GM12892 (cell line): ENCODE data around the gene KIF5C. TPM values are rescaled to one million over a fixed set of nuclear protein-coding genes. Genes with fewer than 3 reads are reported as not detected.
"Not testable (repeated sequence)": the region's sequence is repeated elsewhere in the genome, so short reads cannot be mapped to it uniquely, and the experiment has no call there.

Experiments used
- DNase-seq: peaks from one replicate; pipeline ENCODE4 v3.0.0; 2011; ENCODE audit not compliant: insufficient read length
- FAIRE-seq: peaks from 2 replicates; lab custom pipeline; 2011; peaks lifted over from hg19 to GRCh38; lab: Jason Lieb, UNC
- POLR2A ChIP-seq: IDR thresholded peaks from 2 replicates; pipeline ENCODE4 v1.6.1; 2011; ENCODE audit warnings: low read depth, low read length, control low read depth
- POLR2AphosphoS5 ChIP-seq: IDR thresholded peaks from 2 replicates; pipeline ENCODE4 v1.6.1; 2011; ENCODE audit warnings: low read depth, low read length, control low read depth
- TAF1 ChIP-seq: IDR thresholded peaks from 2 replicates; pipeline ENCODE4 v1.6.1; 2011; ENCODE audit warnings: low read depth, mild to moderate bottlenecking, control low read depth, low read length, borderline replicate concordance
- polyA plus RNA-seq: library from polyadenylated mRNA; unstranded; fragments of >200 nt; gene quantifications from one replicate; pipeline ENCODE4 v1.2.1, GENCODE V29; 2012; ENCODE audit warnings: missing spikeins, inconsistent platforms; ENCODE audit not compliant: missing spikeins

KIF5C gene
- 0.85 TPM for polyA plus RNA-seq

DNA sequence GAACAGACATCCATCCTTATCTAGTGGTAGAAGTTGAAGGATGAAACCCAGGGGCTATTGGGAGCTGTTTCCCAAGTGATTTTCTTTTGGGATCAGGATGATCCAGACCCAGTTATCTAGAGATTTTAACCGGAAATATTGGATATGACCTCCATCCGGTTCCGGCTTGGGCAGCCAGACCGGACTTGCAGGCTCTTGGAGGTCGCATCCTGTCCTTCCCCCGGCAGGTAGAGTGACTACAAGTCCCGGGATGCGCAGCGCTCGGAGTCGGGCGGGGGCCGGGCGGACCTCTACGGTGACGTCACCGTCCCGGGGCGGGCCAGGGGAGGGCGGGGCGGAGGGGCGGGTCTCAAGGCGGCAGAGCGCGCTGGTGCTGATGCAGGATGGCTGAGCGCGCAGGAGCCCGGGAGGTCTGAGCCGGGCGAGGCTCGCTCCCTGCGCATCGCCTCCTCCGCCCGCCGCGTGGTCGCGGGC lies at the start of gene KIF5C:
Gene KIF5C (plus strand): TSS at position 360 of the 474 bp plus-strand sequence. CDS start 391 bp downstream, outside the sequence.
- DNase-seq (peak; percentile 83), FAIRE-seq (peak; percentile 90)
- no peak for TF ChIP-seq POLR2AphosphoS5
- TF ChIP-seq TAF1: no peak
- no peak for TF ChIP-seq POLR2A

DNA sequence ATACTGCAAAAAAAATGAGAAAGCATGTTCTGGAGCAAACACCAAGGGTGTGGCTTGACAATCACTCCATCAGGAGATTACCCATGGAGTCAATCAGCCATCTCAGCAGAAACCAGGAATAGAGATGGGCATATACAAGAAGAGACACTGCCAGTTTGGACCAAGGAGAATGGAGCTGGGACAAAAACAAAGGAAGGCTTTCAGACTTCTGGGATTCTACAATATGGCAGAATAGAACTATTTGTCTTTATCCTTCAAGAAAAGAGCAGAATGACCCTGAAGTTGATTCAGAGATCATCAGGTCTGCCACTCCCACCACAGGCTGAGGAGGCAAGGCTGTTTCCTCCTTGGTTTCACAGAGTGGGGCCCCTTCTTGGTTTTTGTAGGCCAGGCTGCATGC lies 48.2 kb upstream of the KIF5C start:
- DNase-seq (no peak), FAIRE-seq (no peak)
- TF ChIP-seq POLR2AphosphoS5 (no peak), TAF1 (no peak), POLR2A (no peak)

DNA sequence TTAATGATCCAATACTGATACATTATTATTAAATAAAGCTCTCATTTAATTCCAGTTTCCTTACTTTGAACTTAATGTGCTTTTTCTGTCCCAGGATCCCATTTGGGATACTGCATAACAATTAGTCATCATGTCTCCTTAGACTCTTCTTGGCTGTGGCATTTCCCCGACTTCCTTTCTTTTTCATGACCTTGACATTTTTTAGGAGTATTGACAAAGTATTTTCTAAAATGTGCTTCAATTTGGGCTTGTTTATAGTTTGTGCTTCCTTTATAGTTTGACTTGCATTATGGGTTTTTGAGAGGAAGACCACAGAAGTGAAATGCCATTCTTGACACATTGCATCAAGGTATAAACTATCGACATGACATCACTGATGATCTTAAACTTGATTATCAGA lies 46.1 kb upstream of the KIF5C start:
- DNase-seq: no peak
- no peak for FAIRE-seq
- TF ChIP-seq POLR2A (no peak), POLR2AphosphoS5 (no peak), TAF1 (no peak)

DNA sequence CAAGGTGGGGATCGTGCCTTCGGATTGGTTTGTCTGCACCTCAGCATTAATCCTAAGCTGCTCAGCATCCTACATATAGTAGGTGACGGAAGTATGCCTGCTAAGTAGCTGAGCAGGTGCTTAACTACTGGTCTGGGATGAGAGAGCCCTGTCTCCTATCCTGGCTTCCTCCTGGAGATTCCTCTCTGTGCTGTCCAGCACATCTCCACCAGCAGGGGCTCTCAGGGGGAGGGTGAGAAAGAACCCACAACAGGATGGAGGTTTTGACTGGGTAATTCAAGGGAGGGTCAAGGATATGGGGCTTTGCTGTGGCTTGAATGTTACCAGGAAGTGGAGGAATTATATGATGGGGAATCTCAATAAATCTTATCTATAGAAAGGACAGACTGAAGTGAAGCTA lies 45.4 kb upstream of the KIF5C start:
- no peak for TF ChIP-seq TAF1

DNA sequence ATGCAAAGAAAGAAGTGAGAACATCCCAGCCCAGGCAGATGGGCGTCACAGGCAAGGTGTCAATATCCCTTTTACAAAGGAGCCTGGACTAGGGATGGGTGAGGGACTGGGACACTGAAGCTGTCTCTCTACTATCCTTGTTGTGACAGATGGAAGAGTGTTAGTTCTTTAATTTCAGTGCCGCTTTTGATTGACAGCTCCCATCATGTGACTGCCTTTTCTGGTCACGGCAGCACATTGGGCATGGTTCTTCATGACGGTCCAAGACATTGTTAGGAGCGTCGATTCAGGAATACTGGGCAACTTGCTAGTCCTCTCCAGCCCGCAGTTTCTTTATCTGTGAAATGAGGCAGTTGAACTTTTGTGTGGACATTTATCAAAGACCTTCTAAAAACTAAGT lies 42.4 kb upstream of the KIF5C start:
- TF ChIP-seq TAF1: no peak
- TF ChIP-seq POLR2A: no peak
- no peak for TF ChIP-seq POLR2AphosphoS5
- FAIRE-seq (no peak), DNase-seq (no peak)

More for the DNA sequence above, 45.4 kb upstream of the KIF5C start:
- no peak for FAIRE-seq
- DNase-seq: no peak

DNA sequence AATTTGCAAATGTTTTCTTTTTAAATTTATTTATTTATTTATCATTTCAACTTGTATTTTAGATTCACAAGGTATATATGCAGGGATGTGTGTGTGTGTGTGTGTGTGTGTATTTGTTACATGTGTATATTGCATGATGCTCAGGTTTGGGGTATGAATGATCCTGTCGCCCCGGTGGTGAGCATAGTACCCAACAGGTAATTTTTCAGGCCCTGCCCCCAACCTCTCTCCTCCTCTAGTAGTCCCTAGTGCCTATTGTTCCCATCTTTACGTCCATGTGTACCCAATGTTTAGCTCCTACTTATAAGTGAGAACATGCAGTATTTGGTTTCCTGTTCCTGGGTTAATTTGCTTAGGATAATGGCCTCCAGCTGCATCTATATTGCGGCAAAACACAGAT lies 33.0 kb upstream of the KIF5C start:
- FAIRE-seq (no peak), DNase-seq (no peak)
- TF ChIP-seq POLR2AphosphoS5: no peak
- TF ChIP-seq TAF1: no peak
- TF ChIP-seq POLR2A: no peak

DNA sequence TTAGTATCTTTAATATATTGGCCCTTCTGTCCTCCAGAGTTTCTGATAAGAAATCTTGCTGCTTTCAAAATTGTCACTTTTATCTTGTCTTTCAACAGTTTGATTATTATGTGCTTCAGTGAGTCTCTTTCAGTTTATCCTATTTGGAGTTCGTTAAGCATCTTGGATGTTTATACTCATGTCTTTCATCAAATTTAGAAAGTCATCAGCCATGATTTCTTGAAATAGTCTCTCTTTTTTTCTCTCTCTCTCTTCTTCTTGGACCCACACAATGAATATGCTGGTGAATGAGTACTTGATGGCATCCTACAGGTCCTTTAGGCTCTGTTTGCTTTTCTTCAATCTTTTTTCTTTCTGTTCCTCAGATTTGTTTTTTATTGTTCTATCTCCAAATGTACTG lies 26.9 kb upstream of the KIF5C start:
- TF ChIP-seq TAF1 (no peak), POLR2A (no peak), POLR2AphosphoS5 (no peak)
- no peak for FAIRE-seq
- no peak for DNase-seq

DNA sequence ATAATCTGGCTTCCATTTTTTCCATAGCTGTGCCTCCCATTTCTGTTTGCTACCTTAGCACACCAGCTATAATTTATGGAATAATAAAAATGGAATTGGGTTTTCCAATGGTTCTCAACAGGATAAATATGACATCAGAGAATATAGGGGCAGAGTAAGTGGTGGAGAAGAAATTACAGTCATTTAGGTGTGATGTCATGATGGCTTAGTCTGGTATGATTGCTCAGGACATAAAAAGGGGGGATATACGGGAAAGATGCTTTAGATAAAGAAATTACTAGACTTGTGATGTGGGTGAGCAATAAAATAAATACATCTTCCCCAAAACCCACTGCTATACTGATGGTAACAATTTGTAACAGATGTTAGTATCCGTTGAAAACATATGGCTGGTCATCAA lies 21.6 kb upstream of the KIF5C start:
- no peak for TF ChIP-seq POLR2AphosphoS5
- no peak for TF ChIP-seq TAF1
- TF ChIP-seq POLR2A: no peak
- FAIRE-seq: no peak
- DNase-seq: no peak

DNA sequence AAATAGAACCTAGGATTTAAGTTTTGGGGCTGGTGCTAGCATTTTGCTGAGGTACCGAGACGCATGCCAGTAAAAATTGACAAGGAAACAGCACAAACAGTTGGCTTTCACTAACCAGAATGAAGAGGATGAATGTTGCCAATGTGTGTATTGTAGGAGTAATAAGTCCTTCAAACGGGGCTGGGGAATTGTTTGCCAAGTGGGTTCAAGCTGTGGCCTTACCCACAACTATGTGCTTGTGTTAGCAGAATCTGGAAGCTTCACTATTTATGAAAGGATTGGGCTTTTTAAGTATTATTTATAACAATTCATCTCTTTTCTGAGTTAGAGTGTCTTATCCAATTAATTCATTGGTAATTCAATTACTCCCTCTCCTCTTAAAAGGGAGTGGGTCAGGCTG lies 15.0 kb upstream of the KIF5C start:
- DNase-seq (no peak), FAIRE-seq (no peak)
- TF ChIP-seq POLR2A: no peak
- no peak for TF ChIP-seq POLR2AphosphoS5
- no peak for TF ChIP-seq TAF1

DNA sequence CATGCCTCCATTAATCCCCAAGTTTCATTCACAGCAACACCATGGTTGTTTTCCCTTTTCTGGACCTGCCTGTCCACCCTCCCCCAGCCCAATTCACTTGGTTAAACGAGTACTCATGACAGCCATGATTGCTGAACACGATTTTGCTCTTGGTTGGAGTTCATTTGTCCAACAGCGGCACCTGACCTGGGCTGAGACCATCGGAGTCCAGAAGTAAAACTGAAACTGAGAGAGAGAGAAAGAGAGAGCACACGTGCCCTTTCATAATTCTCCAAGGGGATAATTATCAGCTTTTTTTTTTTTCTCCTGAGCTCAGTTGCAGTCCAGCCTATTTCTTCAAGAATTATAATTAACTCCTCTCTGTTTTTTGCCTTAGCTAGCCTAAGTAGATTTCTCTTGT lies 13.7 kb upstream of the KIF5C start:
- FAIRE-seq (no peak), DNase-seq (no peak)
- no peak for TF ChIP-seq POLR2A
- TF ChIP-seq POLR2AphosphoS5: no peak
- no peak for TF ChIP-seq TAF1

DNA sequence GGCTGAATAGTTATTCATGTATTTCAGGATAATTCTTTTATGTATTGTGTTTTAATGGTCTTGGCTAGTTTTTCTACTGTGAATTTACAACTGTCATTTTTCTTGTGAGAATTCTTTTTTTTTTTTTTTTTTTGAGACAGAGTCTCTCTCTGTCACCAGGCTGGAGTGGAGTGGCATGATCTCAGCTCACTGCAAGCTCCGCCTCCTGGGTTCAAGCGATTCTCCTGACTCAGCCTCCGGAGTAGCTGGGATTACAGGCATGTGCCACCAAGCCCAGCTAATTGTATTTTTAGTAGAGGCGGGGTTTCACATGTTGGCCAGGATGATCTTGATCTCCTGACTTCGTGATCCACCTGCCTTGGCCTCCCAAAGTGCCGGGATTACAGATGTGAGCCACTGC lies 12.5 kb upstream of the KIF5C start:
- not testable (repeated sequence) for FAIRE-seq

DNA sequence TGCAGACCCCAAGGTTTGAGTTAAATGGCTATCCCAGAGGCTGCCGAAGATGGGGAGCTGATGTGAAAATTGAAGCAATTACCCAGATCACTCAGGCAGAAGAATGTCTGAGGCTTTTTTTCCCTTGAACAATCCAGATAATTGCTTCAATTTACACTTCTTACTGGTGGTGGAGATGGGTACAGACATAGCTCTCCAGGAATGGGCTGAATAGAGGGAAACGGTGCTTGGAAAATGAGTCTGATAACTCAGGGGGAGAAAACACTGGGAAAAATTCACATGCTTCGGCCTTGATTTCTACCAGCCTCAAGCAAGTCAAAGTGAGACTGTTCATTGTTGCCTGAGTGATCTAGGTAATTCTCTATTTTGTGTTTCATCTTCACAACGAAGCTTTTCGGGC lies 9.5 kb upstream of the KIF5C start:
- TF ChIP-seq POLR2AphosphoS5 (no peak), TAF1 (no peak), POLR2A (no peak)
- FAIRE-seq (no peak), DNase-seq (no peak)

More for the DNA sequence above, 12.5 kb upstream of the KIF5C start:
- DNase-seq: not testable (repeated sequence)

DNA sequence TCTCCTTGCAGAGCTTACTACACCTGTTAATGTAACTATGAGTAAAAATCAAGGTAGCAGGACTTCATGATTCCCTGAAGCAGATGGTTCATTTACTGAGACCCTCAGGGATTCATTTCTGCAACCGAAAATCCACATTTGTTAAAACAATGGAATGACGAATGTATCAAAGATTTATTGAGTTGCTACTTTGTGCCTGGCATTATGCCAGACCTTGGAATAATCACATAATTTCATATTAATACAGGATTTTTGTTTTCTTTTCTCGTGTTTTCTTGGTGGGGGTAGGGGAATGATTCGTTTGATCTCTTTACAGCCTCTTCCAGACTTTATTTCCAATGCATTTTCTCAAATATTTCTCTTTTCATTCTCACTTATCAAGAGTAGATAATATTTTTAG lies 8.9 kb upstream of the KIF5C start:
- no peak for DNase-seq
- TF ChIP-seq TAF1: no peak
- TF ChIP-seq POLR2A: no peak
- TF ChIP-seq POLR2AphosphoS5: no peak
- no peak for FAIRE-seq

DNA sequence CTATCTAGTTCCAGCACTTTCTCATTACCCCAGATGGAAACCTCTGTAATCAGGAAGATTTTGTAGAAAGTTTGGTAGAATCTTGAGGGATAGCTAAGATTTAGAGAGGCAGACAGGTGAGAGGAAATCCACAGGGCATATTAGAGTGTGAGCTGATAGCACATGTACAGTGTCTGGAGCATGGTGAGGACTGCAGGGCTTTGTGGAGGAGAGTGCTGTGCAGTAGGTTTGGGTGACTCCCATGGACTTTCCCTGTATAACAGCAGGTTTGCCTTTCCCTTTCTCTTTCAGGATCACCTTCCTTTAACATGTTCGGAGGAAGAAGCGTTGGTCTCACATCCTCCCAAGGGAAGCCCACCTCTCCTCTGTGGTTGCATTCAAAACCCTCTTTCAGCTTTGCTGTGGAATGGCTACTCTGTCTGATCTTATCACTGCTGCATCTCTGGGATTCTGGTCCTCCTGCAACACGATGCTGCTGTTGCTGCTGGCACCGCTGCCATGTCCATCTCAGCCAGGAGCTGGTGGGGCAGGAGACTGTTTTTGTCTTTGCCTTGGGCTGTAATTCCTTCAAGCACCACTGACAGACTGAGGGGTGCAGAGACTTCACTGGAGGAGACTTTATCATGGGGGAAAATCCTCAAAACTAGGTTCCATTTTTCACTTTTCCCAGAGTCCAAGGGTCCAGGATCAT lies 7.8 kb upstream of the KIF5C start:
- DNase-seq (no peak), FAIRE-seq (no peak)
- TF ChIP-seq TAF1: no peak

DNA sequence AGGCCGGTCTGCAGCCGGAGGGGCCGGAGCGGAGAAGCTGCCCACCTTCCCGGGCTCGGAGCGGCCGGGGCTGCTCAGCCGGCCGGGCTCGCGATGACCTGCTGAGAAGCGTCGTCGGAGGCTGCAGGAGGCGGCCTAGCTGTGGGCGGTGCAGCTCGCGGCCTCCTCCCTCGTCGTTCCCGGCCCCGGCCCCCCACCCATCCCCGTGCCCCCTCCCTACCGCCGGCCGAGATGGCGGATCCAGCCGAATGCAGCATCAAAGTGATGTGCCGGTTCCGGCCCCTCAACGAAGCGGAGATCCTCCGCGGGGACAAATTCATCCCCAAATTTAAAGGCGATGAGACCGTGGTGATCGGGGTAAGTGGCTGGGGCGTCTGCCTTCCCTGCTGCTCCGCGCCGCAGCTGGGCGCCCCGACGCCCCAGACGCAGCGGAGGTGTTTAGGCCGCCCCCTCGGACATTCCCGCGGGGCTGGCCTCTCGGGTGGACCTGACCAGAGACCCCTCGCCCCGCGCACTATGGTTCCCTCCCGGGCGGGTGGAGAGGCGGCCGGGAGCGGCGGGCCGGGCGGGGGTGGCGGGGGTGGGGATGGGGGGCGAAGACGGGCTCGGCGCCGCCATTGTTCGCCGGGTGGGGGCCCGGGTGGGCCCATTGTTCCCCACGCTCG lies 492 bp downstream of the KIF5C start:
- FAIRE-seq (no peak), DNase-seq (peak; percentile 26)

More for the DNA sequence above, 492 bp downstream of the KIF5C start:
- no peak for TF ChIP-seq TAF1
- no peak for TF ChIP-seq POLR2AphosphoS5
- no peak for TF ChIP-seq POLR2A
